Lower leg skin (tissue), 3 donors: ENCODE measurements around the gene LRP5.

ENCODE experiments used
- CTCF ChIP-seq, 3 donors: fragments of 450-650 bp; IDR thresholded peaks; one replicate each; pipeline ENCODE4 v1.5.1; 2016; ENCODE audit warnings: antibody characterized with exemption in 3 of 3, mild to moderate bottlenecking in 3 of 3, moderate library complexity in 2 of 3
- POLR2A ChIP-seq, 2 donors: fragments of 450-650 bp; IDR thresholded peaks; one replicate each; pipeline ENCODE4 v1.6.1; 2016 to 2017; ENCODE audit warnings: antibody characterized with exemption in 2 of 2, mild to moderate bottlenecking in 1 of 2, moderate library complexity in 1 of 2

GRCh38 chr11:68469642-68470041 lies 157.3 kb downstream of the LRP5 start:
- TF ChIP-seq CTCF (IDR thresholded peaks at IDR 0.05): no peak
- no peak for TF ChIP-seq POLR2A (IDR thresholded peaks at IDR 0.05)
